Esophagus squamous epithelium (tissue), 5 donors: ENCODE measurements around the gene ZFP62. TPM values are rescaled to one million over a fixed set of nuclear protein-coding genes. Genes with fewer than 3 reads are reported as not detected.

ENCODE experiments used
- DNase-seq: peaks from one replicate; lab custom pipeline; 2025; lab: John Stamatoyannopoulos, UW
- H3K27ac ChIP-seq, 4 donors: fragments of 200-600 bp; sonication (generic); one replicate each; pipeline ENCODE4 v1.5.1; 2016 to 2019; ENCODE audit warnings: mild to moderate bottlenecking in 1 of 4
- H3K27me3 ChIP-seq, 4 donors: fragments of 200-600 bp; sonication (generic); 1 replicate in 3 of 4; 2 replicates in 1 of 4; pipeline versions ENCODE4 v1.5.1 to v1.6.0; 2017 to 2021; ENCODE audit warnings: antibody characterized with exemption in 1 of 4
- H3K36me3 ChIP-seq, 3 donors: fragments of 200-600 bp; sonication (generic); one replicate each; pipeline ENCODE4 v1.5.1; 2016 to 2019
- H3K4me1 ChIP-seq, 3 donors: fragments of 200-600 bp; sonication (generic); one replicate each; pipeline ENCODE4 v1.5.1; 2017 to 2019
- H3K4me3 ChIP-seq, 4 donors: fragments of 200-600 bp; sonication (generic); 1 replicate in 3 of 4; 2 replicates in 1 of 4; pipeline ENCODE4 v1.5.1; 2016 to 2019; ENCODE audit warnings: mild to moderate bottlenecking in 2 of 4, moderate library complexity in 1 of 4
- H3K9me3 ChIP-seq, 3 donors: fragments of 200-600 bp; sonication (generic); one replicate each; pipeline ENCODE4 v1.5.1; 2016 to 2019
- POLR2A ChIP-seq, 4 donors: fragments of 450-650 bp; IDR thresholded peaks; one replicate each; pipeline ENCODE4 v1.6.1; 2017; ENCODE audit warnings: antibody characterized with exemption in 4 of 4, mild to moderate bottlenecking in 4 of 4, moderate library complexity in 3 of 4
- WGBS, 2 donors: methylation state at CpG; one replicate each; pipeline ENCODE4 v1.1.5; 2018; 5-methylcytosine and 5-hydroxymethylcytosine counted together
- intact Hi-C: fragments of 100-400 bp; cut with DNase I; formaldehyde crosslinking; loops from one replicate; pipeline ENCODE4 v1.15.0; 2022
- total RNA-seq, 4 donors: library from RNA; depleted of rRNA; stranded (reverse); fragments of >200 nt; gene quantifications; one replicate each; pipeline ENCODE4 v1.1.0, GENCODE V29; 2016
- TF ChIP-seq, protein P1 (sequence below), 6 experiments: fragments of 450-650 bp in 4 of 6; fragments of 200-600 bp in 2 of 6; sonication (generic) in 2 of 6; IDR thresholded peaks; one replicate each; pipeline ENCODE4 v1.5.1; 2016 to 2019; ENCODE audit warnings: antibody characterized with exemption in 6 of 6, mild to moderate bottlenecking in 4 of 6, moderate library complexity in 4 of 6
- donor health status: DM: yes; HTN: yes; CAD: no.

Gene ZFP62
- total RNA-seq, 4 donors from 2014 or later: 8.9 to 32.6 (median 19.2) TPM

DNA sequence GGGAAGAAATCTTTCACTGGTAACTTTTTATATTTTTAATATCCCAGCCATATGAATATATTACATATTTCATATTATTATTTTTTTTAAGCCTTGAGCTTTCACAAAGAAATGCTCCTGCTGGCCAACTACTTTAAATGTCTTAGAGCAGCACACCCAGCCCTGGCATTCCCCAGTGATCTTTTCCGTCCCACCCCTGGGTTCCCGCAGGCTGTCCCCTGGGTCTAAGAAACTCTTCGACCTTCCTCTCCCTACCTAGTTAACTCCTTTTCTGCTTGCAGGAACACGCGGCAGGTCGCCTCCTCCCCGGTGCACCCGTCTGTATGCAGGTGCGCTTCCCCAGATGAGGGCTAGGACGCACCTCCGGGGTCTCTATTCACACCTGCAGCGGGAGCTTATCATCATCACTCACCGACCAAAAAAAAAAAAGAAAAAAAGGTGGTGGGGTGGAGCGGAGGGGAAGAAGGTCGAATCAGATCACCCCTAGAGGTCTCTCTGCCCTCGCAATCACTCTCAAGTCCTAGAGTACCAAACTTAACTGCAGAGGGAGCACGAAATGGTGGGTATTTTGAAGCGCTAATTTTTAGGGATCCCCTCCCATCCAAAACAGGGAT, 696 bp downstream of the ZFP62 start:
- H3K4me3 ChIP-seq: peak overlapping the region; percentile 85 to 96 (median 95)
- H3K36me3 ChIP-seq: peaks cover 0 to 31% (median 6%) of the 10 kb centered on the region in 3 donors
- H3K4me1 ChIP-seq: peaks cover 0 to 28% (median 11%) of the 10 kb centered on the region in 3 donors
- H3K27me3 ChIP-seq: no peaks in the 10 kb centered on the region
- peak overlapping the region; percentile 94 to 97 (median 96) for H3K27ac ChIP-seq
- WGBS, 2 donors: 0 to 1% methylated on average over 11 to 16 of the region's 18 CpGs
- no peak for DNase-seq
- intact Hi-C loops: loop anchor here (5.0 kb wide), 1 partner anchor 78 kb away; no protein-coding TSS in a partner anchor
- TF ChIP-seq, protein P1, sequence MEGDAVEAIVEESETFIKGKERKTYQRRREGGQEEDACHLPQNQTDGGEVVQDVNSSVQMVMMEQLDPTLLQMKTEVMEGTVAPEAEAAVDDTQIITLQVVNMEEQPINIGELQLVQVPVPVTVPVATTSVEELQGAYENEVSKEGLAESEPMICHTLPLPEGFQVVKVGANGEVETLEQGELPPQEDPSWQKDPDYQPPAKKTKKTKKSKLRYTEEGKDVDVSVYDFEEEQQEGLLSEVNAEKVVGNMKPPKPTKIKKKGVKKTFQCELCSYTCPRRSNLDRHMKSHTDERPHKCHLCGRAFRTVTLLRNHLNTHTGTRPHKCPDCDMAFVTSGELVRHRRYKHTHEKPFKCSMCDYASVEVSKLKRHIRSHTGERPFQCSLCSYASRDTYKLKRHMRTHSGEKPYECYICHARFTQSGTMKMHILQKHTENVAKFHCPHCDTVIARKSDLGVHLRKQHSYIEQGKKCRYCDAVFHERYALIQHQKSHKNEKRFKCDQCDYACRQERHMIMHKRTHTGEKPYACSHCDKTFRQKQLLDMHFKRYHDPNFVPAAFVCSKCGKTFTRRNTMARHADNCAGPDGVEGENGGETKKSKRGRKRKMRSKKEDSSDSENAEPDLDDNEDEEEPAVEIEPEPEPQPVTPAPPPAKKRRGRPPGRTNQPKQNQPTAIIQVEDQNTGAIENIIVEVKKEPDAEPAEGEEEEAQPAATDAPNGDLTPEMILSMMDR (IDR thresholded peaks at IDR 0.05): peak in 2 of 6 experiments; percentile 3 to 20
- no peak for TF ChIP-seq POLR2A (IDR thresholded peaks at IDR 0.05)
- no peaks in the 10 kb centered on the region for H3K9me3 ChIP-seq

- intact Hi-C loops: no loop called here
- 96 to 97% methylated on average over 6 of the region's 6 CpGs for WGBS, 2 donors
- TF ChIP-seq POLR2A (IDR thresholded peaks at IDR 0.05): no peak
- TF ChIP-seq, protein P1 (IDR thresholded peaks at IDR 0.05): no peak
Observed at GRCh38 chr5:180858586-180858985, 2.5 kb downstream of the ZFP62 start.

GRCh38 chr5:180853848-180854176, 7.3 kb downstream of the ZFP62 start:
- TF ChIP-seq, protein P1 (IDR thresholded peaks at IDR 0.05): no peak
- no peak for TF ChIP-seq POLR2A (IDR thresholded peaks at IDR 0.05)
- intact Hi-C loops: no loop called here
- H3K27ac ChIP-seq: no peak overlapping the region
- no peak overlapping the region for H3K4me3 ChIP-seq
- H3K9me3 ChIP-seq: peaks cover 0 to 27% (median 24%) of the 10 kb centered on the region in 3 donors
- 87 to 100% methylated on average over 1 of the region's 1 CpG for WGBS, 2 donors
- peaks cover 0 to 13% (median 0%) of the 10 kb centered on the region in 3 donors for H3K4me1 ChIP-seq
- peaks cover 23 to 85% (median 28%) of the 10 kb centered on the region in 3 donors for H3K36me3 ChIP-seq
- no peak for DNase-seq
- no peaks in the 10 kb centered on the region for H3K27me3 ChIP-seq

More at GRCh38 chr5:180858586-180858985, 2.5 kb downstream of the ZFP62 start:
- Histone ChIP-seq H3K4me3 (no peak overlapping the region), H3K9me3 (no peaks in the 10 kb centered on the region), H3K27me3 (no peaks in the 10 kb centered on the region), H3K4me1 (peaks cover 0 to 28% (median 11%) of the 10 kb centered on the region in 3 donors), H3K27ac (no peak overlapping the region), H3K36me3 (peaks cover 0 to 47% (median 8%) of the 10 kb centered on the region in 3 donors)
- no peak for DNase-seq

DNA sequence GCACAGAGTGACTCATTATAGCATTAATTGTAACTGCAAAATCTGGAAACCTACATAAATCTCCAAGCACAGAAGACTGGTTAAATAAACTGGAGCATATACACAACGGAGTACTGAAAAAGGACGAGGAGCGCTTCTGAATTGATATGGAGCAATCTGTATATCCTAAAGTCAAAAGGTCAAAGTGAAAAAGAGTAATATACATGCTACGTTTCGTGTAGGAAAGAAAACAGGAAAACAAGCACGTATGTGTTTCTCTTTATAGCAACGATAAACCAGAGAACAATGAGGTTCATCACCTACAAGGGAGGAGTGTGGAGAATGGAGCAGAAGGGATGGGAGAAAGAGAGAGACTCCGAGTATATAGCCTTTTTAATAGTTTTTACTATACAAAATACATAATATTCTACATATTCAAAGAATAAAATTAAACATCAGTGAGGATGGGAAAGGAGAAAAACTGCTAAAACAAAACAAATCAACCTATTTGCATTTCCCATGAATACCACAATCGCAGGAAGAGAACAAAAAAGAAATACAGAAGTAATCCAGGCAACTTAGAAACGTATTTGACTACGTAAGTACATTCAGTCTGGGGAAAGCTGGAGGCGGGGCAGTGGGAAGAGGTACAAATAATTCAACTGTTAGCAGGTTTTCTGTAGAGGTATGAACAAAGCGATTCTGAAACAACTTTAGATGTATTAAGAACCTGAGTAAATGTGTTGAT, 7.8 kb downstream of the ZFP62 start:
- no peak for TF ChIP-seq POLR2A (IDR thresholded peaks at IDR 0.05)
- TF ChIP-seq, protein P1 (IDR thresholded peaks at IDR 0.05): no peak
- intact Hi-C loops: no loop called here
- DNase-seq: no peak
- Histone ChIP-seq H3K4me3 (no peak overlapping the region), H3K36me3 (peaks cover 23 to 83% (median 29%) of the 10 kb centered on the region in 3 donors), H3K4me1 (peaks cover 0 to 10% (median 0%) of the 10 kb centered on the region in 3 donors), H3K27ac (no peak overlapping the region), H3K27me3 (no peaks in the 10 kb centered on the region), H3K9me3 (peaks cover 0 to 31% (median 29%) of the 10 kb centered on the region in 3 donors)
- WGBS, 2 donors: 78 to 80% methylated on average over 13 of the region's 13 CpGs

DNA sequence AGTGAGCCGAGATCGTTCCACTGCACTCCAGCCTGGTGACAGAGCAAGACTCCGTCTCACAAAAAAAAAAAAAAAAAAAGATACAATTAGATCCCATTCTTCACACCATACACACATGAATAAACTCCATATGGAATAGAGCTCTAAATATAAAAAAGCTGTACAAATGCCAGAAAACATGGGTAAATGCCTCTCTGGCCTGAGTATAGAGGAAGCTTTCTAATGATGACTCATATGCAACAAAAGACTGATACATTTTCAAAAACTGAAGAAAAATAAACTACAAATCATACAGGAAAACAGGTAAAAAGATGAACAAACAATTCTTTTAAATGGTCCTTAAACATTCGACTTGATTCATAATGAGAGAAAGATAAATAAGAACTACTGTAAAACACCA, 8.6 kb downstream of the ZFP62 start:
- DNase-seq: no peak
- Histone ChIP-seq H3K36me3 (peaks cover 23 to 88% (median 29%) of the 10 kb centered on the region in 3 donors), H3K9me3 (peaks cover 0 to 33% (median 31%) of the 10 kb centered on the region in 3 donors), H3K4me1 (peaks cover 0 to 10% (median 0%) of the 10 kb centered on the region in 3 donors), H3K27ac (no peak overlapping the region), H3K4me3 (no peak overlapping the region), H3K27me3 (no peaks in the 10 kb centered on the region)
- 82 to 84% methylated on average over 4 of the region's 4 CpGs for WGBS, 2 donors
- no peak for TF ChIP-seq POLR2A (IDR thresholded peaks at IDR 0.05)
- TF ChIP-seq, protein P1 (IDR thresholded peaks at IDR 0.05): no peak
- intact Hi-C loops: no loop called here
